Kidney (tissue), 14 donors: Measurements from ENCODE around the gene FAM193B. TPM values are rescaled to one million over a fixed set of nuclear protein-coding genes. Genes with fewer than 3 reads are reported as not detected.

Source experiments
- DNase-seq, 5 donors: peaks; one replicate each; pipeline ENCODE4 v3.0.0-alpha.2; 2013 to 2020
- FAIRE-seq: peaks from 2 replicates; lab custom pipeline; 2012; peaks lifted over from hg19 to GRCh38; lab: Jason Lieb, UNC
- H3K27ac ChIP-seq, 2 donors: one replicate each; pipeline ENCODE4 v1.7.0; 2013; ENCODE audit warnings: low read depth in 2 of 2, low read length in 2 of 2, inconsistent platforms in 1 of 2
- H3K27me3 ChIP-seq: one replicate; pipeline ENCODE4 v1.7.1; 2013; ENCODE audit warnings: low read length, inconsistent platforms; ENCODE audit not compliant: control insufficient read depth, insufficient read depth
- H3K36me3 ChIP-seq, 3 donors: one replicate each; pipeline versions ENCODE4 v1.7.0 to v1.7.1; 2013; ENCODE audit warnings: low read length in 3 of 3, control low read depth in 1 of 3, inconsistent platforms in 1 of 3; ENCODE audit not compliant: insufficient read depth in 3 of 3, control insufficient read depth in 2 of 3
- H3K4me1 ChIP-seq, 3 donors: one replicate each; pipeline versions ENCODE4 v1.7.0 to v1.7.1; 2013; ENCODE audit warnings: low read length in 3 of 3, inconsistent platforms in 1 of 3, low read depth in 1 of 3; ENCODE audit not compliant: control insufficient read depth in 2 of 3, insufficient read depth in 2 of 3
- H3K4me3 ChIP-seq, 3 donors: one replicate each; pipeline versions ENCODE4 v1.7.0 to v1.8.1; 2013; ENCODE audit warnings: low read length in 3 of 3, control low read depth in 1 of 3, inconsistent platforms in 1 of 3
- H3K9ac ChIP-seq, 3 donors: one replicate each; pipeline versions ENCODE4 v1.7.0 to v1.7.1; 2013; ENCODE audit warnings: low read length in 3 of 3, control low read depth in 1 of 3, inconsistent platforms in 1 of 3
- H3K9me3 ChIP-seq, 3 donors: one replicate each; pipeline versions ENCODE4 v1.7.0 to v1.7.1; 2013; ENCODE audit warnings: low read length in 3 of 3, control low read depth in 1 of 3, inconsistent platforms in 1 of 3; ENCODE audit not compliant: control insufficient read depth in 2 of 3, insufficient read depth in 1 of 3
- intact Hi-C: fragments of 100-400 bp; cut with DNase I; formaldehyde crosslinking; loops from one replicate; pipeline ENCODE4 v1.11.1; 2022
- polyA plus RNA-seq: library from polyadenylated mRNA; stranded (reverse); fragments of 350-450 nt; fragmentation: Illumina TruSeq; extraction: RNeasy Lipid Tissue Mini Kit (QIAGEN cat#74804); gene quantifications from one replicate; pipeline ENCODE4 v1.2.3, GENCODE V29; 2014; ENCODE audit warnings: low read depth, low replicate concordance; ENCODE audit not compliant: insufficient read depth
- total RNA-seq: library from RNA; stranded (reverse); fragmentation: NEBNext Ultra II Directional; extraction: Animal tissue kit (Norgen Biotek cat#: 25700); gene quantifications from one replicate; pipeline ENCODE4 v1.2.1, GENCODE V29; 2021
- TF ChIP-seq, protein P1 (sequence below): IDR thresholded peaks from 3 replicates; pipeline ENCODE4 v1.5.1; 2012; ENCODE audit warnings: mild to moderate bottlenecking, moderate library complexity, borderline replicate concordance; ENCODE audit not compliant: insufficient read depth; ENCODE audit errors: extremely low read depth
- donor health status: control.
- donor health status: control.
- donor health status: control.
- donor health status: control.
- donor health status: control.
- donor health status: DM: yes; HTN: yes; CAD: no.
- donor health status: Normal renal cell carcinoma (clear cell type).

FAM193B gene
- total and polyA plus RNA-seq, 2 donors from 2014 or later, result 61.0 to 77.8 TPM

DNA sequence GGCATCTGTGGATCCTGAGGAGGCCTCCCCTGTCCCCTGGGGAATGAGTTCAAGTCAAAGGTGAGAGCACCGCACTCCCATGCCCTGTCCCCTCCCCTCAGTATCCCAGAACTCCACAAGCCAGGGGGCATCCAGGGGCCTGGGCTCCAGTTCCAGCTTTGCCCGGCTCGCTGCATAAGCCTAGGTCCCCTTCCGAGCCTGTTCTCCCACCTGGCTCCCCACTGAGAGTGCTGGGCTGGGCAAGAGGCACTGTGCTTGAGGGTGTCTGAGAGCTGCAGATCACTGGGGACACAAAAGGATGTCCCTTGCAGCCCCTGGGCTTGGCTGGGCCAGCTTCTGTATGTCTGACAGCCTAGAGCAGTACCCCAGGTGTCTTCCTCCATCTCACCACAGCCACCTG is 49.3 kb downstream of the FAM193B start:
- FAIRE-seq, result no peak
- no peak overlapping the region for H3K4me3 ChIP-seq
- H3K27me3 ChIP-seq, result no peaks in the 10 kb centered on the region
- H3K9me3 ChIP-seq, result no peaks in the 10 kb centered on the region
- no peak for DNase-seq
- no peak overlapping the region for H3K9ac ChIP-seq
- no peaks in the 10 kb centered on the region for H3K4me1 ChIP-seq
- intact Hi-C loops, result no loop called here
- TF ChIP-seq, protein P1, sequence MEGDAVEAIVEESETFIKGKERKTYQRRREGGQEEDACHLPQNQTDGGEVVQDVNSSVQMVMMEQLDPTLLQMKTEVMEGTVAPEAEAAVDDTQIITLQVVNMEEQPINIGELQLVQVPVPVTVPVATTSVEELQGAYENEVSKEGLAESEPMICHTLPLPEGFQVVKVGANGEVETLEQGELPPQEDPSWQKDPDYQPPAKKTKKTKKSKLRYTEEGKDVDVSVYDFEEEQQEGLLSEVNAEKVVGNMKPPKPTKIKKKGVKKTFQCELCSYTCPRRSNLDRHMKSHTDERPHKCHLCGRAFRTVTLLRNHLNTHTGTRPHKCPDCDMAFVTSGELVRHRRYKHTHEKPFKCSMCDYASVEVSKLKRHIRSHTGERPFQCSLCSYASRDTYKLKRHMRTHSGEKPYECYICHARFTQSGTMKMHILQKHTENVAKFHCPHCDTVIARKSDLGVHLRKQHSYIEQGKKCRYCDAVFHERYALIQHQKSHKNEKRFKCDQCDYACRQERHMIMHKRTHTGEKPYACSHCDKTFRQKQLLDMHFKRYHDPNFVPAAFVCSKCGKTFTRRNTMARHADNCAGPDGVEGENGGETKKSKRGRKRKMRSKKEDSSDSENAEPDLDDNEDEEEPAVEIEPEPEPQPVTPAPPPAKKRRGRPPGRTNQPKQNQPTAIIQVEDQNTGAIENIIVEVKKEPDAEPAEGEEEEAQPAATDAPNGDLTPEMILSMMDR, result no peak
- no peaks in the 10 kb centered on the region for H3K36me3 ChIP-seq
- H3K27ac ChIP-seq, result no peak overlapping the region

DNA sequence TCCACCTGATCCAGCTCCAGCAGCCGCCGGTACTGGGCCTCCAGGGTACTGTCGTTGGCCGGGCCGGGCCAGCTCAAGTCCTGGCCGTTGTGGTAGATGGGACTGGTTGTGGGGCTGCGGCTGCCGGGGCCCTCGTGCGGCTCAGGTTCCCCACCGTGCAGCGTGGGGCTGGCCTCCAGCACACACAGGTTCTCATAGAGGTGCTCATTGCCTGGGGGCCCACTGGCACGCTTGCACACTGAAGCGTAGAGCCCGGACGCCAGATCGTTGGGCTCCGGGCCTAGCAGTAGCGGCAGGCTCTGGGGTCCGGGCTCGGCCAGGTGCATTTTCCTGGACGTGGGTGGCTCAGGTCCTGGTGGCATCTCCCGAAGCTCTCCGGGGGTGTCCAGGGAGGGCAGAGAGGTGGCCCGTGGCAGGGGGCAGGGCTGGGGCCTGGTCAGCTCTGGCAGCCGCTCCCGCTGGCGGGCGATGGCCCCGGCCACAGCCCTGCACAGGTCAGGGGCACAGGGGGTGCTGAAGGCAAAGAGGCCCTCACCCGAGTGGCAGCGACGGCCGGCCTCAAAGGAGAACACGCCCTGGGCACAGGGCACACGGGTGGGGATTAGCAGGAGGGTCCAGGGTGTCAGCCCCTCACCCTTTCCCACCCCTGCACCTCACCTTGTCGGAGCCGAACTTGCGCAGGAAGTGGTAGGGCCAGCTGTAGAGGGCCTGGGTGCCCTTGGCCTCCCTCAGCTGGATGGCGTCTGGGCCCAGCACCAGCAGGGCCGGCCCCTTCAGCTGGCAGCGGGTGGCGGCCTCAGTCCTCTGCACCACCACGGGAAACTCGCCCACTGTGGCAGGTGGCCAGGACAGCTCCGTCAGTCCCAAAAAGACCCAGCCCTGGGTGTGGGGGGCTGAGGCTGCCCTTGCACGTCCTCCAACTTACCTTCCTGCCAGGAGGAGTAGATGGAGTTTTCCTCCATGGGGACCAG is 50.0 kb downstream of the FAM193B start:
- H3K9me3 ChIP-seq, result no peaks in the 10 kb centered on the region
- H3K27ac ChIP-seq, result no peak overlapping the region
- H3K27me3 ChIP-seq, result no peaks in the 10 kb centered on the region
- intact Hi-C loops, result no loop called here
- no peak for DNase-seq
- no peak for FAIRE-seq
- TF ChIP-seq, protein P1, result no peak
- H3K9ac ChIP-seq, result no peak overlapping the region
- no peaks in the 10 kb centered on the region for H3K36me3 ChIP-seq
- peaks cover 0 to 3% (median 0%) of the 10 kb centered on the region in 3 donors for H3K4me1 ChIP-seq
- no peak overlapping the region for H3K4me3 ChIP-seq

DNA sequence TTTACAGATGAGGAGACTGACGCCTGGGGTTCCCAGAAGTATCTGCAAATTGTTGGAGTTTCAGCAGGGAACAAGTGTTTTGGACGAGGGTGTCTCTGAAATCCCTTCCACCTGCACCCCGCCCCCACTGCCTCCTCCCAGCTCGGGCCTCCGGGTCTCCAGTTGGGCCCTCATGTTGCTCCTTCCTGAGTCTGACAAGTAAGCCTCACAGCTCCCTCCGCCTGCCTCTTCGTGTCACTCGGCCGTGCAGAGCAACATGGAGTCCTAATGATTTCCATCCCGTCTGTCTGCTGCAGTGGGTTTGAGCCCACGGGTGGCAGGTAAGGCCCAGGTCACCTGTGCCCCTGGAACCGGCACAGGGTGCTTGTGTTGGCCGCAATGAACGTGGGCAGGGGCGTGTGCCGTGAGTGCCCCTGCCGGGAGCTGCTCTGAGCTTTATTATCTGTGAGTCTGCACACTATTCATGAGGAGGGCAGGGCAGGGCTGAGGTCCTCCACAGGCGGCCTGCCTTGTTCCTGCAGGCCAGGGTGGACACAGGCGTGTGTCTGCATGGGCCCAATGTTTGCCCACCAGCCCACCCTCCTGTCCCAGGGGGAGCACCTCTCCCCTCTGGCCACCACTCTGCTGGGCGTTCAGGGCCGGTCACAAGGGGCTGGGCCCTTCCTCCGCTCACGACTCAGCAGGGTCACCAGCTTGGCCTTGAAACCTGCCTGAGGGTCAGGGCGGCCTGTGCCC is 50.8 kb downstream of the FAM193B start:
- FAIRE-seq (no peak), DNase-seq (no peak)
- no peaks in the 10 kb centered on the region for H3K27me3 ChIP-seq

More for the DNA sequence above, 50.8 kb downstream of the FAM193B start:
- TF ChIP-seq, protein P1, result no peak
- H3K9ac ChIP-seq, result no peak overlapping the region
- no peak overlapping the region for H3K4me3 ChIP-seq
- peaks cover 0 to 3% (median 2%) of the 10 kb centered on the region in 3 donors for H3K4me1 ChIP-seq
- no peaks in the 10 kb centered on the region for H3K9me3 ChIP-seq
- intact Hi-C loops, result no loop called here
- H3K27ac ChIP-seq, result no peak overlapping the region
- H3K36me3 ChIP-seq, result no peaks in the 10 kb centered on the region
